Ascending aorta (tissue), 2 donors: Measurements from ENCODE around the gene NLRP7. TPM values are rescaled to one million over a fixed set of nuclear protein-coding genes. Genes with fewer than 3 reads are reported as not detected.
"Not testable (repeated sequence)": the region's sequence is repeated elsewhere in the genome, so short reads cannot be mapped to it uniquely, and the experiment has no call there.

Source experiments
- DNase-seq, 2 donors: peaks; one replicate each; pipeline ENCODE4 v3.0.0-alpha.2; 2019; ENCODE audit warnings: low spot score in 2 of 2
- H3K27ac ChIP-seq, 2 donors: fragments of 200-600 bp; sonication (generic); one replicate each; pipeline ENCODE4 v1.5.1; 2016 to 2017; ENCODE audit warnings: mild to moderate bottlenecking in 1 of 2
- H3K27me3 ChIP-seq: fragments of 200-600 bp; sonication (generic); one replicate; pipeline ENCODE4 v1.5.1; 2017
- H3K36me3 ChIP-seq, 2 donors: fragments of 200-600 bp; sonication (generic); one replicate each; pipeline ENCODE4 v1.5.1; 2016
- H3K4me1 ChIP-seq, 2 donors: fragments of 200-600 bp; sonication (generic); one replicate each; pipeline ENCODE4 v1.5.1; 2016 to 2017; ENCODE audit warnings: mild to moderate bottlenecking in 1 of 2
- H3K4me3 ChIP-seq, 2 donors: fragments of 200-600 bp; sonication (generic); one replicate each; pipeline ENCODE4 v1.5.1; 2016 to 2017; ENCODE audit warnings: mild to moderate bottlenecking in 1 of 2
- H3K9me3 ChIP-seq, 2 donors: fragments of 200-600 bp; sonication (generic); one replicate each; pipeline ENCODE4 v1.5.1; 2016
- CTCF ChIP-seq, 3 experiments: fragments of 200-600 bp in 2 of 3; fragments of 450-650 bp in 1 of 3; sonication (generic) in 2 of 3; IDR thresholded peaks; one replicate each; pipeline ENCODE4 v1.5.1; 2016 to 2019; ENCODE audit warnings: antibody characterized with exemption in 3 of 3, mild to moderate bottlenecking in 1 of 3, moderate library complexity in 1 of 3
- intact Hi-C: fragments of 100-400 bp; cut with DNase I; formaldehyde crosslinking; loops from one replicate; pipeline ENCODE4 v1.15.1; 2023
- total RNA-seq: library from RNA; depleted of rRNA; stranded (reverse); fragments of >200 nt; gene quantifications from one replicate; pipeline ENCODE4 v1.1.0, GENCODE V29; 2016

The NLRP7 gene
- total RNA-seq, 1 donor from 2014 or later: not detected

GRCh38 chr19:54896036-54896435 lies 51.3 kb downstream of the NLRP7 start:
- Histone ChIP-seq H3K27me3 (no peaks in the 10 kb centered on the region), H3K4me3 (no peak overlapping the region), H3K4me1 (no peaks in the 10 kb centered on the region), H3K9me3 (no peaks in the 10 kb centered on the region), H3K36me3 (no peaks in the 10 kb centered on the region), H3K27ac (no peak overlapping the region)
- intact Hi-C loops: no loop called here
- no peak for TF ChIP-seq CTCF (IDR thresholded peaks at IDR 0.05)
- DNase-seq: no peak

- H3K36me3 ChIP-seq, H3K27me3 ChIP-seq, H3K4me1 ChIP-seq, H3K9me3 ChIP-seq, DNase-seq, H3K4me3 ChIP-seq, H3K27ac ChIP-seq, intact Hi-C loops: not testable (repeated sequence)
These were observed 53.2 kb downstream of the NLRP7 start for GRCh38 chr19:54894106-54894505.

DNA sequence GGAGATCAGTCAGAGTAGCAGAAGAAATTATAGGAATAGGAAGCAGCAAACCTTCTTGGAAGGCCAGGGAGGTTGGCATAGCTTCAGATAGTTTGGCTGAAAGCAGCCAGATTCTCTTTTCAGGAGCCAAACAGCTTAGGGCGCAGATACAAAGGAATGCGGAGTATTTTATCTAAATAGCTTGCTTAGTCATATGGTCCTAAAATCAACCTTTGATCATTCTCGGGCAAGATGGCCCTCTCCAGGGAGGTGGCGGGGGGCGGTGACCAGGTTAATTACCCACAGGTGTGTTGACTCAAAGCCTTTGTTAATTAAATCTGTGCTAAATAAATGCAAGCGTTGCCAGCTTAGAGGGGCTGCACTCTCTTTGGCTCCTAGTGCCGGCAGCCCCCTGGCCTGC lies 53.9 kb downstream of the NLRP7 start:
- no peak for TF ChIP-seq CTCF (IDR thresholded peaks at IDR 0.05)
- Histone ChIP-seq H3K27me3 (no peaks in the 10 kb centered on the region), H3K4me1 (no peaks in the 10 kb centered on the region), H3K36me3 (no peaks in the 10 kb centered on the region), H3K27ac (no peak overlapping the region), H3K4me3 (no peak overlapping the region), H3K9me3 (no peaks in the 10 kb centered on the region)
- no peak for DNase-seq
- intact Hi-C loops: no loop called here

DNA sequence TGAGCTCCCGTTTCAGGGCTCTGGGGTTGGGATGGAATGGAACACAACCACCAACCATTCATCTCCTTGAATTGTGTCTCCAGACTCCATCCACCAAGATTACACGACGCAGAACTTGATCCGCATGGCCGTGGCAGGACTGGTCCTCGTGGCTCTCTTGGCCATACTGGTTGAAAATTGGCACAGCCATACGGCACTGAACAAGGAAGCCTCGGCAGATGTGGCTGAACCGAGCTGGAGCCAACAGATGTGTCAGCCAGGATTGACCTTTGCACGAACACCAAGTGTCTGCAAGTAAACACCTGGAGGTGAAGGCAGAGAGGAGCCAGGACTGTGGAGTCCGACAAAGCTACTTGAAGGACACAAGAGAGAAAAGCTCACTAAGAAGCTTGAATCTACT lies 57.8 kb downstream of the NLRP7 start:
- no peaks in the 10 kb centered on the region for H3K9me3 ChIP-seq
- intact Hi-C loops: no loop called here
- no peak for DNase-seq
- no peak for TF ChIP-seq CTCF (IDR thresholded peaks at IDR 0.05)
- no peaks in the 10 kb centered on the region for H3K4me1 ChIP-seq
- no peaks in the 10 kb centered on the region for H3K27me3 ChIP-seq
- H3K27ac ChIP-seq: no peak overlapping the region
- H3K4me3 ChIP-seq: no peak overlapping the region
- no peaks in the 10 kb centered on the region for H3K36me3 ChIP-seq

DNA sequence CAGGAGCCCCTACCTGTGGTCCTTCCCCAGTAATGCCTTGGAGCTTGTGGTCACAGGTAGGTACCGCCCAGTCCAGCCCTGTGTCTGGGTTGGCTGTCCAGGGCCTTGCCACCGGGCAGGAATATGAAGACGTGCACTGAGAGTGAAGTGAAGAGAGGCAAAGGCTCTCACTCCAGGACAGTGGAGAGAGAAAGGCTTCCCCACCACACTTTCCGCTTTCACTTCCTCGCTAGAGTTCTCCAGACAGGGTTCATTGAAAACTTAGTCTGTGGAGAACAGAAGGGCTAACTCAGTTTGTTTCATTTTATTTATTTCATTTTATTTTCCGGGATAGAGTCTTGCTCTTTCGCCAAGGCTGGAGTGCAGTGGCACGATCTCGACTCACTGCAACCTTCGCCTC lies 59.1 kb downstream of the NLRP7 start:
- TF ChIP-seq CTCF (IDR thresholded peaks at IDR 0.05): no peak
- DNase-seq: no peak
- H3K27me3 ChIP-seq: no peaks in the 10 kb centered on the region
- H3K36me3 ChIP-seq: no peaks in the 10 kb centered on the region
- no peaks in the 10 kb centered on the region for H3K4me1 ChIP-seq
- H3K27ac ChIP-seq: no peak overlapping the region
- intact Hi-C loops: no loop called here
- no peaks in the 10 kb centered on the region for H3K9me3 ChIP-seq
- H3K4me3 ChIP-seq: no peak overlapping the region

GRCh38 chr19:54883228-54883627 lies 64.1 kb downstream of the NLRP7 start:
- Histone ChIP-seq H3K9me3 (no peaks in the 10 kb centered on the region), H3K27me3 (no peaks in the 10 kb centered on the region), H3K27ac (no peak overlapping the region), H3K4me3 (no peak overlapping the region), H3K4me1 (no peaks in the 10 kb centered on the region), H3K36me3 (no peaks in the 10 kb centered on the region)
- intact Hi-C loops: no loop called here
- DNase-seq: no peak
- TF ChIP-seq CTCF (IDR thresholded peaks at IDR 0.05): no peak
